ENCODE results near the gene DHX29. TPM values are rescaled to one million over a fixed set of nuclear protein-coding genes. Genes with fewer than 3 reads are reported as not detected.
A peak's percentile ranks its signal among the peaks of the same experiment; 100 is the strongest.

Gene DHX29
- total RNA-seq, 1 donor from 2014 or later: 20.7 TPM

- intact Hi-C loops (cut with micrococcal nuclease): no loop called here
- no peak for DNase-seq
These were observed 70.7 kb downstream of the DHX29 start for GRCh38 chr5:55236800-55237199.

GRCh38 chr5:55234121-55234700 is 73.3 kb downstream of the DHX29 start:
- intact Hi-C loops (cut with micrococcal nuclease): no loop called here
- ATAC-seq (peak; percentile 18), DNase-seq (no peak)

More at GRCh38 chr5:55236800-55237199, 70.7 kb downstream of the DHX29 start:
- no peak for ATAC-seq

- intact Hi-C loops (cut with micrococcal nuclease): no loop called here
- DNase-seq (peak; percentile 71), ATAC-seq (peak; percentile 93)
These were observed 74.2 kb downstream of the DHX29 start, which contains the start of gene CCNO for GRCh38 chr5:55232985-55233928. Gene CCNO, minus strand, starts transcription at chr5:55233608. Its CDS starts 85 bp downstream, at chr5:55233523.

GRCh38 chr5:55232271-55232984 is 75.1 kb downstream of the DHX29 start:
- peak; percentile 12 for ATAC-seq
- DNase-seq: no peak

GRCh38 chr5:55231919-55232270 is 75.6 kb downstream of the DHX29 start:
- intact Hi-C loops (cut with micrococcal nuclease): no loop called here
- ATAC-seq (no peak), DNase-seq (no peak)

More at GRCh38 chr5:55232271-55232984, 75.1 kb downstream of the DHX29 start:
- intact Hi-C loops (cut with micrococcal nuclease): no loop called here

- ATAC-seq: no peak
- DNase-seq: no peak
- intact Hi-C loops (cut with micrococcal nuclease): no loop called here
These were observed 76.2 kb downstream of the DHX29 start for GRCh38 chr5:55231029-55231918.

GRCh38 chr5:55230086-55230629 is 77.3 kb downstream of the DHX29 start:
- ATAC-seq: no peak
- intact Hi-C loops (cut with micrococcal nuclease): no loop called here
- DNase-seq: no peak

GRCh38 chr5:55227664-55228430 is 79.6 kb downstream of the DHX29 start:
- intact Hi-C loops (cut with micrococcal nuclease): loop anchor here (10.0 kb wide), 1 partner anchor 53 kb away; the partner anchor contains the start of gene CDC20B
- ATAC-seq: no peak
- no peak for DNase-seq

- peak; percentile 52 for DNase-seq
- intact Hi-C loops (cut with micrococcal nuclease): loop anchor here (10.0 kb wide), 1 partner anchor 52 kb away; the partner anchor contains the start of gene CDC20B
- peak; percentile 67 for ATAC-seq
These were observed 80.4 kb downstream of the DHX29 start, which contains the start of gene MCIDAS for GRCh38 chr5:55226934-55227663. Gene MCIDAS, minus strand, starts transcription at chr5:55227315. Its CDS starts 177 bp downstream, at chr5:55227138.

GRCh38 chr5:55226027-55226933 is 81.2 kb downstream of the DHX29 start:
- intact Hi-C loops (cut with micrococcal nuclease): loop anchor here (10.0 kb wide), 1 partner anchor 51 kb away; the partner anchor contains the start of gene CDC20B
- DNase-seq (no peak), ATAC-seq (peak; percentile 66)

- DNase-seq: no peak
- intact Hi-C loops (cut with micrococcal nuclease): loop anchor here (10.0 kb wide), 1 partner anchor 51 kb away; the partner anchor contains the start of gene CDC20B
- no peak for ATAC-seq
These were observed 82.1 kb downstream of the DHX29 start for GRCh38 chr5:55225346-55225745.

- DNase-seq (no peak), ATAC-seq (no peak)
- intact Hi-C loops (cut with micrococcal nuclease): loop anchor here (10.0 kb wide), 1 partner anchor 49 kb away; the partner anchor contains the start of gene CDC20B
These were observed 83.7 kb downstream of the DHX29 start for GRCh38 chr5:55223812-55224240.

- intact Hi-C loops (cut with micrococcal nuclease): loop anchor here (10.0 kb wide), 1 partner anchor 48 kb away; the partner anchor contains the start of gene CDC20B
- DNase-seq (no peak), ATAC-seq (no peak)
These were observed 84.3 kb downstream of the DHX29 start for GRCh38 chr5:55222985-55223811.

Measured in left ventricle myocardium superior (tissue), 1 donor.